ENCODE data around the gene NPRL2. TPM values are rescaled to one million over a fixed set of nuclear protein-coding genes. Genes with fewer than 3 reads are reported as not detected.

NPRL2 gene
- total RNA-seq, 1 experiment from 2014 or later: 20.6 TPM

DNA sequence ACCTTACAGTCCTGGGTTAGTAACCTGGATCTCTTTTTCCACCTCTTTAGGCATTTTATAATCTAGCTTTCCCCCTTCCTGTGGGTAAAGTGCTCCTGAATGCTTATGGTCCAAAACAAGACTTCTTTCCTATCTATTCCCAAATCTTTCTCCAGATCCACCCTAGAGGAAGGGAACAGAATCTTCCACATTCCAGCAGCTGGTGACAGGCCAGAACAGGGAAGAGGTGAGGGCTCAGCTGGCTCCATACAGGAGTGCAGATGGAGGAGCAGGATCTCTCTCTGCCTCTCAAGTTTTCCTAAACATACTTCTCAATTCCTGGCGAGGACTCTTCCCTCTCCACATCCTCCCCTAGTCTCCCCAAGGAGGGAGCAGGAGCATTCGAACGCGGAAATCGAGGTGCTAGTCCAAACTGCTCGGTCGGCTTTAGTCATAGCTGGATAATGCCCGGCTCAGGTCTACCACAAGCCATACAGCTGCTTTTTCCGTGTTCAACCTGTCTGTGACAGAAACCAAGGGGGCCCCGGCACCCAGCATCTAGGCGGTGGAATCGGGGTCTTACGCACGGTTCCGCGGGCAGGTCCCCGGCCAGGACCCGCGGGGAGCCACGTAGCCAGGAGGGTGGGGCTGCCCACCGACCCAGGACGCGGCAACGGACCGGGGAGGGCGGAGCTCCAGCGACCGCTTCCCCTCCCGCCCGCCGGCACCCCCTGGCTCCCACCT is 14.0 kb downstream of the NPRL2 start:
- ChIA-PET POLR2A (interaction anchor here (0.9 to 2.4 kb wide), 13 partner anchors 8 to 275 kb away, joined by 3 to 21 read pairs (median 4); partner anchors contain the start of genes CISH, CYB561D2, HYAL2 and HYAL3), CTCF (interaction anchor here (0.6 to 2.7 kb wide), 33 partner anchors 8 to 280 kb away, joined by 3 to 71 read pairs (median 6); partner anchors contain the start of genes C3orf18, CISH, CYB561D2 and GNAI2)
- DNase-seq (ENCODE audit: low spot score) (no peak), ATAC-seq (no peak)
- Mint-ChIP-seq H3K4me1 (peaks cover 33% of the 10 kb centered on the region), H3K9me3 (no peaks in the 10 kb centered on the region), H3K4me3 (peak overlapping the region; percentile 95), H3K27ac (peak overlapping the region; percentile 86), H3K36me3 (peaks cover 6% of the 10 kb centered on the region), H3K27me3 (ENCODE audit: low read depth) (peaks cover 36% of the 10 kb centered on the region)
- TF ChIP-seq NR3C1 (CRISPR knock-in tag; conservative IDR thresholded peaks at IDR 0.05; ENCODE audit: low read depth) (no peak), SP1 (CRISPR knock-in tag; conservative IDR thresholded peaks at IDR 0.05) (no peak), TP53 (CRISPR knock-in tag; IDR thresholded peaks at IDR 0.05) (no peak), TCF7 (CRISPR knock-in tag; IDR thresholded peaks at IDR 0.05; ENCODE audit: low read depth) (peak; percentile 42; the same call in 1 of the 2 replicates)
- TF ChIP-seq, protein P1, sequence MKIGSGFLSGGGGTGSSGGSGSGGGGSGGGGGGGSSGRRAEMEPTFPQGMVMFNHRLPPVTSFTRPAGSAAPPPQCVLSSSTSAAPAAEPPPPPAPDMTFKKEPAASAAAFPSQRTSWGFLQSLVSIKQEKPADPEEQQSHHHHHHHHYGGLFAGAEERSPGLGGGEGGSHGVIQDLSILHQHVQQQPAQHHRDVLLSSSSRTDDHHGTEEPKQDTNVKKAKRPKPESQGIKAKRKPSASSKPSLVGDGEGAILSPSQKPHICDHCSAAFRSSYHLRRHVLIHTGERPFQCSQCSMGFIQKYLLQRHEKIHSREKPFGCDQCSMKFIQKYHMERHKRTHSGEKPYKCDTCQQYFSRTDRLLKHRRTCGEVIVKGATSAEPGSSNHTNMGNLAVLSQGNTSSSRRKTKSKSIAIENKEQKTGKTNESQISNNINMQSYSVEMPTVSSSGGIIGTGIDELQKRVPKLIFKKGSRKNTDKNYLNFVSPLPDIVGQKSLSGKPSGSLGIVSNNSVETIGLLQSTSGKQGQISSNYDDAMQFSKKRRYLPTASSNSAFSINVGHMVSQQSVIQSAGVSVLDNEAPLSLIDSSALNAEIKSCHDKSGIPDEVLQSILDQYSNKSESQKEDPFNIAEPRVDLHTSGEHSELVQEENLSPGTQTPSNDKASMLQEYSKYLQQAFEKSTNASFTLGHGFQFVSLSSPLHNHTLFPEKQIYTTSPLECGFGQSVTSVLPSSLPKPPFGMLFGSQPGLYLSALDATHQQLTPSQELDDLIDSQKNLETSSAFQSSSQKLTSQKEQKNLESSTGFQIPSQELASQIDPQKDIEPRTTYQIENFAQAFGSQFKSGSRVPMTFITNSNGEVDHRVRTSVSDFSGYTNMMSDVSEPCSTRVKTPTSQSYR (CRISPR knock-in tag; IDR thresholded peaks at IDR 0.05): no peak
- TF ChIP-seq, protein P2, sequence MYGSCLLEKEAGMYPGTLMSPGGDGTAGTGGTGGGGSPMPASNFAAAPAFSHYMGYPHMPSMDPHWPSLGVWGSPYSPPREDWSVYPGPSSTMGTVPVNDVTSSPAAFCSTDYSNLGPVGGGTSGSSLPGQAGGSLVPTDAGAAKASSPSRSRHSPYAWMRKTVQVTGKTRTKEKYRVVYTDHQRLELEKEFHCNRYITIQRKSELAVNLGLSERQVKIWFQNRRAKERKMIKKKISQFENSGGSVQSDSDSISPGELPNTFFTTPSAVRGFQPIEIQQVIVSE (CRISPR knock-in tag; IDR thresholded peaks at IDR 0.05; ENCODE audit: borderline replicate concordance): no peak
- TF ChIP-seq, protein P3, sequence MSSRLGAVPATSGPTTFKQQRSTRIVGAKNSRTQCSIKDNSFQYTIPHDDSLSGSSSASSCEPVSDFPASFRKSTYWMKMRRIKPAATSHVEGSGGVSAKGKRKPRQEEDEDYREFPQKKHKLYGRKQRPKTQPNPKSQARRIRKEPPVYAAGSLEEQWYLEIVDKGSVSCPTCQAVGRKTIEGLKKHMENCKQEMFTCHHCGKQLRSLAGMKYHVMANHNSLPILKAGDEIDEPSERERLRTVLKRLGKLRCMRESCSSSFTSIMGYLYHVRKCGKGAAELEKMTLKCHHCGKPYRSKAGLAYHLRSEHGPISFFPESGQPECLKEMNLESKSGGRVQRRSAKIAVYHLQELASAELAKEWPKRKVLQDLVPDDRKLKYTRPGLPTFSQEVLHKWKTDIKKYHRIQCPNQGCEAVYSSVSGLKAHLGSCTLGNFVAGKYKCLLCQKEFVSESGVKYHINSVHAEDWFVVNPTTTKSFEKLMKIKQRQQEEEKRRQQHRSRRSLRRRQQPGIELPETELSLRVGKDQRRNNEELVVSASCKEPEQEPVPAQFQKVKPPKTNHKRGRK (CRISPR knock-in tag; IDR thresholded peaks at IDR 0.05; ENCODE audit: borderline replicate concordance): no peak

DNA sequence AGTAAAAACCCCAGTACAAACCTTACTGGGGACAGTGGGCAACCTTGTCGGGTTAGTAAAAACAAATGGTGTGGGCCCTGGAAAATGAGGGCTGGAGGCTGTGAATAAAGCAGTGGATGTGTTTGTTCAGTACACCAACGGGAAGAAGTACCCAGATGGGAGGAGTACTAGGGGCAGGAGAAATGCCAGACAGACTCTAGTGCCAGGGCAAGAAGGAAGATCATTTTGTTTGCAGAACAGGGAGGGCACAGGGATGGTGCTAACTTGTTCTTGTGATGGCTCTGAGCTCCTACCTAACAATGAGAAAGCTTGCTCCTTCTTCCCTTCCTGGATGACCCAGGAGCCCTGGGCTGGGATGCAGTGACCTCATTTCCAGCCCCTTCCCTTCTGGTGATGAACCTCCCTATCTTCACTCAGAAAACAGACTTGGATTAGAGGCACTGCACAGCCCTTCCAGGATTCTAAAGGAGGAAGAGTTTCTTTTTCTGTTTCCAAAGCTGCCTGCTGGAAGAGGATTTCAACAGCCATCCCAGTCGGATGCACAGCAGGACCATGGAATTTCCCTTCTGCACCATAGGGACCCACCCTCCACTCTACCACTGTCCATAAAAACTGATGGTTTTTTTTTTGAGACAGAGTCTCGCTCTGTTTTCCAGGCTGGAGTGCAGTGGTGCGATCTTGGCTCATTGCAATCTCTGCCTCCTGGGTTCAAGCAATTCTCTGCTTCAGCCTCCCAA is 16.1 kb downstream of the NPRL2 start:
- peaks cover 24% of the 10 kb centered on the region for H3K4me1 Mint-ChIP-seq
- peaks cover 16% of the 10 kb centered on the region for H3K27me3 Mint-ChIP-seq (ENCODE audit: low read depth)
- H3K36me3 Mint-ChIP-seq: peaks cover 24% of the 10 kb centered on the region
- no peaks in the 10 kb centered on the region for H3K9me3 Mint-ChIP-seq
- TF ChIP-seq, protein P4, sequence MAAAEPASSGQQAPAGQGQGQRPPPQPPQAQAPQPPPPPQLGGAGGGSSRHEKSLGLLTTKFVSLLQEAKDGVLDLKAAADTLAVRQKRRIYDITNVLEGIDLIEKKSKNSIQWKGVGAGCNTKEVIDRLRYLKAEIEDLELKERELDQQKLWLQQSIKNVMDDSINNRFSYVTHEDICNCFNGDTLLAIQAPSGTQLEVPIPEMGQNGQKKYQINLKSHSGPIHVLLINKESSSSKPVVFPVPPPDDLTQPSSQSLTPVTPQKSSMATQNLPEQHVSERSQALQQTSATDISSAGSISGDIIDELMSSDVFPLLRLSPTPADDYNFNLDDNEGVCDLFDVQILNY (CRISPR knock-in tag; IDR thresholded peaks at IDR 0.05): no peak
- TF ChIP-seq ATF1 (CRISPR knock-in tag; IDR thresholded peaks at IDR 0.05) (no peak), TCF7 (CRISPR knock-in tag; IDR thresholded peaks at IDR 0.05; ENCODE audit: low read depth) (no peak), FOXP1 (CRISPR knock-in tag; IDR thresholded peaks at IDR 0.05; ENCODE audit: borderline replicate concordance) (no peak)
- TF ChIP-seq, protein P5, sequence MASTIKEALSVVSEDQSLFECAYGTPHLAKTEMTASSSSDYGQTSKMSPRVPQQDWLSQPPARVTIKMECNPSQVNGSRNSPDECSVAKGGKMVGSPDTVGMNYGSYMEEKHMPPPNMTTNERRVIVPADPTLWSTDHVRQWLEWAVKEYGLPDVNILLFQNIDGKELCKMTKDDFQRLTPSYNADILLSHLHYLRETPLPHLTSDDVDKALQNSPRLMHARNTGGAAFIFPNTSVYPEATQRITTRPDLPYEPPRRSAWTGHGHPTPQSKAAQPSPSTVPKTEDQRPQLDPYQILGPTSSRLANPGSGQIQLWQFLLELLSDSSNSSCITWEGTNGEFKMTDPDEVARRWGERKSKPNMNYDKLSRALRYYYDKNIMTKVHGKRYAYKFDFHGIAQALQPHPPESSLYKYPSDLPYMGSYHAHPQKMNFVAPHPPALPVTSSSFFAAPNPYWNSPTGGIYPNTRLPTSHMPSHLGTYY (CRISPR knock-in tag; IDR thresholded peaks at IDR 0.05): no peak
- TF ChIP-seq, protein P6, sequence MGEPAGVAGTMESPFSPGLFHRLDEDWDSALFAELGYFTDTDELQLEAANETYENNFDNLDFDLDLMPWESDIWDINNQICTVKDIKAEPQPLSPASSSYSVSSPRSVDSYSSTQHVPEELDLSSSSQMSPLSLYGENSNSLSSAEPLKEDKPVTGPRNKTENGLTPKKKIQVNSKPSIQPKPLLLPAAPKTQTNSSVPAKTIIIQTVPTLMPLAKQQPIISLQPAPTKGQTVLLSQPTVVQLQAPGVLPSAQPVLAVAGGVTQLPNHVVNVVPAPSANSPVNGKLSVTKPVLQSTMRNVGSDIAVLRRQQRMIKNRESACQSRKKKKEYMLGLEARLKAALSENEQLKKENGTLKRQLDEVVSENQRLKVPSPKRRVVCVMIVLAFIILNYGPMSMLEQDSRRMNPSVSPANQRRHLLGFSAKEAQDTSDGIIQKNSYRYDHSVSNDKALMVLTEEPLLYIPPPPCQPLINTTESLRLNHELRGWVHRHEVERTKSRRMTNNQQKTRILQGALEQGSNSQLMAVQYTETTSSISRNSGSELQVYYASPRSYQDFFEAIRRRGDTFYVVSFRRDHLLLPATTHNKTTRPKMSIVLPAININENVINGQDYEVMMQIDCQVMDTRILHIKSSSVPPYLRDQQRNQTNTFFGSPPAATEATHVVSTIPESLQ (CRISPR knock-in tag; IDR thresholded peaks at IDR 0.05): no peak
- TF ChIP-seq, protein P7, sequence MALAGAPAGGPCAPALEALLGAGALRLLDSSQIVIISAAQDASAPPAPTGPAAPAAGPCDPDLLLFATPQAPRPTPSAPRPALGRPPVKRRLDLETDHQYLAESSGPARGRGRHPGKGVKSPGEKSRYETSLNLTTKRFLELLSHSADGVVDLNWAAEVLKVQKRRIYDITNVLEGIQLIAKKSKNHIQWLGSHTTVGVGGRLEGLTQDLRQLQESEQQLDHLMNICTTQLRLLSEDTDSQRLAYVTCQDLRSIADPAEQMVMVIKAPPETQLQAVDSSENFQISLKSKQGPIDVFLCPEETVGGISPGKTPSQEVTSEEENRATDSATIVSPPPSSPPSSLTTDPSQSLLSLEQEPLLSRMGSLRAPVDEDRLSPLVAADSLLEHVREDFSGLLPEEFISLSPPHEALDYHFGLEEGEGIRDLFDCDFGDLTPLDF (CRISPR knock-in tag; IDR thresholded peaks at IDR 0.05): no peak
- no peak overlapping the region for H3K4me3 Mint-ChIP-seq
- DNase-seq (ENCODE audit: low spot score): no peak
- H3K27ac Mint-ChIP-seq: 0 out of 2 replicates have a peak overlapping the region, but pooled peaks have one; percentile 53
- ChIA-PET CTCF (no interaction called here), POLR2A (no interaction called here)
- ATAC-seq: no peak

Data from WTC11 (cell line).